ENCODE results near the gene HSD11B2. TPM values are rescaled to one million over a fixed set of nuclear protein-coding genes. Genes with fewer than 3 reads are reported as not detected.

Gene HSD11B2
- total and polyA plus RNA-seq, 10 donors, result 0.85 to 18.3 (median 4.2) TPM

DNA sequence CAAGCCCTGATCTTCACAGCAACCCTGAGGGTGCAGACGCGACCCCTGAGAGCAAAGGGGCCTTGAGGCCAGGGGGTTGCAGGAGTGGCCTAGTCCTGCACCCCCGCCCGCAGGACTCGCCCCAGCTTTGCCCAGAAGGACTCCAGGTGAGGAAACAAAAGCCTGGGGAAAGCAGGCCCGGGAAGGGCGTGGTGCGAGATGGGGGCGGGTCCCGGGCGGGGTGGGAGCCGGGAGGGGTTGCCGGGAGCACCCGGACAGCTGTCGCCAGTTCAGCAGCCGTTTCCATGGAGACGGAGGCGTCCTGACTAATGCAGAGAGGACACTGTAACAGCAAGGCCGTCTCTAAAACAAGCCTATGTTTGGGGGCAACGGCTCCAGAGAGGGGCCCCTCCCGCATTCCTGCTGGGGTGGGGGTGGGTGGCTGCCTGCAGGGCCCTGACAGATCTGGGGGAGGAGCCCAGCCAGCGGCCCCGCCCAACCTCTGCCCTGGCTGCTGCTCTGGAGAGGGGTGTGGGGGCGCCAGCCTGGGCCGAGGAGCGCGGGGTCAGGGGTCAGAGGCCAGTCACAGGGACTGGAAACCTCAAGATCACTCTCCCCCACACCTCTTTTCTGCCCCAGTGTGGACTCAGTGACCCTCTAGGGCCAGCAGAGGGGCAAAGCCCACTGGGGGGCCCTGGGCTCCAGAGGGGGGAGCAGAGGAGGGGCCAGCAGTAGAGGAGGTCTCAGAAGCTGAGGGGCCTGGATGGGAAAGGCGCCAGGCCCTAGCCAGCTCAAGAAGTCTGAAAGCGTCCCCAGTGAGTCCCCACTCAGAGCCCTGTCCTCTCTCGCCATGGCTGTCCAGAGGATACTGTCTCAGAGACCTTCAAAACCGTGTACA is 34.5 kb upstream of the HSD11B2 start:
- DNase-seq, result peak; percentile 74
- intact Hi-C loops (cut with DNase I; ENCODE audit: low total_unique reads), result no loop called here
- Histone ChIP-seq H3K4me3 (no peak overlapping the region), H3K27ac (peak overlapping the region in 4 of 8 donors; percentile 6 to 69 (median 34)), H3K4me1 (peaks cover 31 to 81% (median 56%) of the 10 kb centered on the region in 6 donors), H3K9me3 (no peaks in the 10 kb centered on the region), H3K27me3 (replicated peaks in 1 of 7) (peaks cover 0 to 60% (median 19%) of the 10 kb centered on the region in 7 donors), H3K36me3 (no peaks in the 10 kb centered on the region)
- 55 to 81% (median 62%) methylated on average over 23 to 31 of the region's 31 CpGs for WGBS, 5 donors
- TF ChIP-seq, protein P1, sequence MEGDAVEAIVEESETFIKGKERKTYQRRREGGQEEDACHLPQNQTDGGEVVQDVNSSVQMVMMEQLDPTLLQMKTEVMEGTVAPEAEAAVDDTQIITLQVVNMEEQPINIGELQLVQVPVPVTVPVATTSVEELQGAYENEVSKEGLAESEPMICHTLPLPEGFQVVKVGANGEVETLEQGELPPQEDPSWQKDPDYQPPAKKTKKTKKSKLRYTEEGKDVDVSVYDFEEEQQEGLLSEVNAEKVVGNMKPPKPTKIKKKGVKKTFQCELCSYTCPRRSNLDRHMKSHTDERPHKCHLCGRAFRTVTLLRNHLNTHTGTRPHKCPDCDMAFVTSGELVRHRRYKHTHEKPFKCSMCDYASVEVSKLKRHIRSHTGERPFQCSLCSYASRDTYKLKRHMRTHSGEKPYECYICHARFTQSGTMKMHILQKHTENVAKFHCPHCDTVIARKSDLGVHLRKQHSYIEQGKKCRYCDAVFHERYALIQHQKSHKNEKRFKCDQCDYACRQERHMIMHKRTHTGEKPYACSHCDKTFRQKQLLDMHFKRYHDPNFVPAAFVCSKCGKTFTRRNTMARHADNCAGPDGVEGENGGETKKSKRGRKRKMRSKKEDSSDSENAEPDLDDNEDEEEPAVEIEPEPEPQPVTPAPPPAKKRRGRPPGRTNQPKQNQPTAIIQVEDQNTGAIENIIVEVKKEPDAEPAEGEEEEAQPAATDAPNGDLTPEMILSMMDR (IDR thresholded peaks at IDR 0.05 in 8 of 11, conservative IDR thresholded peaks at IDR 0.05 in 3 of 11), result no peak
- TF ChIP-seq POLR2A (IDR thresholded peaks at IDR 0.05), result no peak
- TF ChIP-seq POLR2AphosphoS5 (IDR thresholded peaks at IDR 0.05), result peak in 2 of 3 donors; percentile 33 to 48

DNA sequence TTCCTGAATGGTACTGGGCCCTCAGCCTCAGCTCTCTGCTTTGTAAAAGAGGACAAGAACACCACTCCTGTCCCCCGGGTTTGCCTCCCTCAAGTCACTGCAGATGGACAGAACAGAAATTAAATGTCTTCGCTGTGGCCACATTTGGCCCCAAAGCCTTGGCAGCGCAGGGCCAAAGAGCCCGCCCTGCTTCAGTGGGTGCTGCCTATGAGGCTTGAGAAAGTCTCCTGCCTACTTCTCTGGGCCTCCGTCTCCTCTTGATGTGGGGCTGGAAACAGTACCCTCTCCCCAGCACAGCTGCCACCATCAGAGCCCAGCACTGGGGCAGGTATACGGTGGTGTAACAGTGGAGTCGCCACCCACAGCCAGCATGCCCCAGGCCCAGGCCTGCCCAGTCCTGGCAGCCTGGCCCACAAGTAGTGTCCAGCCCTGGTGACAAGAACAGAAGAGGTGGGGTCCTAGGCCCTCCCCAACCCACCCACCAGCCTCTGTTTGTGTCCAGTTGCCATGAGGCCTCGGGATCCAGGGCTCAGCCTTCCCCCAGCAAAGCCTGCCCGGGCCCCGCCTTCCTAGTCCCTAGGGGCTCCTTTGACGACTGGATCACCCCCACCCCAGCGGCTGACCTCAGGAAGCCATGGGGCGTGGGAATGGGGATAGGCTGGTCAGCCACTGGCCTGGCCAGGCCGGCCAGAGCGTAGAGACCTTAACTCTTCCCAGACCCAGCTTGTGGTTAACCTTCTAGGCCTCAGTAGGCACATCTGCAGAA is 33.7 kb upstream of the HSD11B2 start:
- TF ChIP-seq, protein P1 (IDR thresholded peaks at IDR 0.05 in 8 of 11, conservative IDR thresholded peaks at IDR 0.05 in 3 of 11), result no peak
- TF ChIP-seq POLR2AphosphoS5 (IDR thresholded peaks at IDR 0.05), result no peak
- no peak for TF ChIP-seq POLR2A (IDR thresholded peaks at IDR 0.05)
- Histone ChIP-seq H3K36me3 (no peaks in the 10 kb centered on the region), H3K27ac (peak overlapping the region in 3 of 8 donors; percentile 6 to 56 (median 40)), H3K4me1 (peaks cover 31 to 73% (median 54%) of the 10 kb centered on the region in 6 donors), H3K9me3 (no peaks in the 10 kb centered on the region), H3K27me3 (replicated peaks in 1 of 7) (peaks cover 0 to 58% (median 19%) of the 10 kb centered on the region in 7 donors), H3K4me3 (no peak overlapping the region)
- WGBS, 5 donors, result 76 to 82% (median 79%) methylated on average over 10 to 15 of the region's 15 CpGs
- intact Hi-C loops (cut with DNase I; ENCODE audit: low total_unique reads), result no loop called here
- DNase-seq, result peak; percentile 47

DNA sequence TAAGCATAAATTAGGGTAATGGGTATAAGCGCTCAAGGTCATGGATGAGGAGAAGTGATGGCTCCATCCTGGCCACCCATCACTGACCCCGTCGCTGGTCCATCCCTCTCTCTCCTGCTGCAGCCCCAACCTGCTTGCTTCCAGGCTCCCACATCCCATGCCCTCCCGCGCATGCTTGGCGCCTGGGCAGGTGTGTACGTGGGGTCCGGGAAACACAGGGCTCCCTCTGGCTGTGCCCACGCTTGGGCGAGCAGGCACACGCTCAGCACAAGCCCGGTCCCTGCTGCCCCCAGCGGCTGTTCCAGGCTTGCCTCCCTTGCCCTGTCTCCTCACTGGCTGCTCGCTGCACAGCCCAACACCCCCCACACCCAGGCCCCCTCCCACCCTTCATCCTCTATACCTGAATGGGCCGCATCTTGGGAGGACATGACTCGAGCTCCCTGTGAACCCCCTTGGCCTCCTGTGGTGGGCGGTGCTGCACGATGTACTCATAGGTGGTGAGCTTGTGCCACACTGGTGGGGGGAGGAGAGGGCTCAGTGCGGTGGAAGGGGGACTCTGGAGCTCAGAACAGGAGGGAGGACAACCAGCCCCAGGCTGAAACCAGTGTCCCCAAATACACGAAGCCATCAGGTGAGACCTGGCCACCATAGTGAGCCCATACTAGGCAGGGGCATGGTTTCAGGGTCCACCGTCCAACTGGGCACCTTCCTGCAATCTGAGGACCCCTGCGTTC is 32.9 kb upstream of the HSD11B2 start:
- Histone ChIP-seq H3K9me3 (no peaks in the 10 kb centered on the region), H3K27me3 (replicated peaks in 1 of 7) (peaks cover 0 to 51% (median 18%) of the 10 kb centered on the region in 7 donors), H3K4me1 (peaks cover 29 to 66% (median 49%) of the 10 kb centered on the region in 6 donors), H3K4me3 (no peak overlapping the region), H3K27ac (no peak overlapping the region), H3K36me3 (no peaks in the 10 kb centered on the region)
- WGBS, 5 donors, result 85 to 92% (median 89%) methylated on average over 19 to 22 of the region's 22 CpGs
- peak in 1 of 3 donors; percentile 17 for TF ChIP-seq POLR2AphosphoS5 (IDR thresholded peaks at IDR 0.05)
- TF ChIP-seq POLR2A (IDR thresholded peaks at IDR 0.05), result no peak
- peak; percentile 72 for DNase-seq
- intact Hi-C loops (cut with DNase I; ENCODE audit: low total_unique reads), result no loop called here

DNA sequence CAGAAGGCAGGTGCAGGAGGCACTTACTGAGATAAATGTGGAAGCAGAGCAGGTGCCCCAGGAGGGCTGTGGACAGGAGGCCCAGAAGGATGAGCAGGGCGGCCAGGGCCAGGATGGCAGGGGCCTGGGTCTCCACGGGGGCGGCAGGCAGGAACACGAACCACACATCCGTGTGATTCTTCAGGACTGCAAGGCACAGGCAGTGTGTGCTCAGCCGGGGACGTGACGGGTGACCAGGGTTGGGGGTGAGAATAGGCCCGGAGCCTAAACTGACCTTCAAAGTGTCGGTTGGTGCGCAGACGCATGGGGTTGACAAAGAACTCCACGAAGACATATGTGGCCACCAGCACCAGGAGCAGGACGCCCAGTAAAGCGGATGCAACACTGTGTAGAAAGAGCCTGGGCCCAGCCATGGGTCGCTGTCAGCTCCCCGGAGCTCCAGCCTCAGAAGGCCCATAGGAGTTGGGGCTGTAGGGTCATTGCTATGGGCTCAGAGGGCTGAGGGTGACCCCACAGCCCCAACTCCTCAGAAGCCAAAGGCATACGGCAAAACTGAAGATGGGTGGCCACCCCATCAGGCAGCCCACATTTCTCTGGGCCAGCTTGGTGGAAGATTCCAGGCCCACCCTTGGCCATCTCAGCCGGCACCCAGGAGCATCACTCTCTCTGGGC is 32.2 kb upstream of the HSD11B2 start:
- intact Hi-C loops (cut with DNase I; ENCODE audit: low total_unique reads), result no loop called here

More for the DNA sequence above, 32.2 kb upstream of the HSD11B2 start:
- no peaks in the 10 kb centered on the region for H3K9me3 ChIP-seq
- DNase-seq, result peak; percentile 48
- TF ChIP-seq POLR2A (IDR thresholded peaks at IDR 0.05) (no peak), POLR2AphosphoS5 (IDR thresholded peaks at IDR 0.05) (no peak)
- TF ChIP-seq, protein P1 (IDR thresholded peaks at IDR 0.05 in 8 of 11, conservative IDR thresholded peaks at IDR 0.05 in 3 of 11), result no peak
- no peaks in the 10 kb centered on the region for H3K36me3 ChIP-seq
- WGBS, 5 donors, result 86 to 95% (median 89%) methylated on average over 17 to 19 of the region's 19 CpGs
- H3K4me1 ChIP-seq, result peaks cover 22 to 62% (median 45%) of the 10 kb centered on the region in 6 donors
- H3K27me3 ChIP-seq (replicated peaks in 1 of 7), result peaks cover 0 to 44% (median 15%) of the 10 kb centered on the region in 7 donors
- peak overlapping the region in 1 of 8 donors; percentile 40 for H3K4me3 ChIP-seq
- no peak overlapping the region for H3K27ac ChIP-seq

Measured in spleen (tissue), 11 donors.